Coronary artery (tissue), 2 donors: ENCODE data around the gene LAT.

Source experiments
- DNase-seq: peaks from one replicate; pipeline ENCODE4 v3.0.0-alpha.2; 2017; ENCODE audit warnings: low spot score
- H3K27ac ChIP-seq, 2 donors: fragments of 200-600 bp; sonication (generic); one replicate each; pipeline ENCODE4 v1.5.1; 2016 to 2019
- H3K4me3 ChIP-seq: fragments of 200-600 bp; sonication (generic); 2 replicates; pipeline ENCODE4 v1.5.1; 2016; ENCODE audit warnings: mild to moderate bottlenecking, moderate library complexity
- CTCF ChIP-seq: fragments of 200-600 bp; sonication (generic); IDR thresholded peaks from one replicate; pipeline ENCODE4 v1.5.1; 2019; ENCODE audit warnings: antibody characterized with exemption

Gene LAT

GRCh38 chr16:28986046-28986445, 1.2 kb downstream of the LAT start:
- H3K27ac ChIP-seq: no peak overlapping the region

GRCh38 chr16:28986492-28986891, 1.6 kb downstream of the LAT start:
- Histone ChIP-seq H3K27ac (no peak overlapping the region), H3K4me3 (no peak overlapping the region)
- TF ChIP-seq CTCF: no peak
- no peak for DNase-seq

More at GRCh38 chr16:28986046-28986445, 1.2 kb downstream of the LAT start:
- H3K4me3 ChIP-seq: no peak overlapping the region
- DNase-seq: no peak
- TF ChIP-seq CTCF: no peak

- DNase-seq: no peak
- Histone ChIP-seq H3K27ac (no peak overlapping the region), H3K4me3 (no peak overlapping the region)
- TF ChIP-seq CTCF: no peak
These were observed 2.5 kb downstream of the LAT start for GRCh38 chr16:28987170-28987853.

GRCh38 chr16:28989363-28989762, 4.5 kb downstream of the LAT start:
- no peak for TF ChIP-seq CTCF
- no peak for DNase-seq
- H3K27ac ChIP-seq: no peak overlapping the region
- H3K4me3 ChIP-seq: no peak overlapping the region

GRCh38 chr16:28990375-28991040, 5.7 kb downstream of the LAT start:
- Histone ChIP-seq H3K4me3 (no peak overlapping the region), H3K27ac (no peak overlapping the region)
- no peak for TF ChIP-seq CTCF
- DNase-seq: no peak

- Histone ChIP-seq H3K27ac (no peak overlapping the region), H3K4me3 (no peak overlapping the region)
- no peak for TF ChIP-seq CTCF
- DNase-seq: no peak
These were observed 6.8 kb downstream of the LAT start for GRCh38 chr16:28991687-28992086.

- no peak for DNase-seq
- no peak for TF ChIP-seq CTCF
These were observed 7.6 kb downstream of the LAT start for GRCh38 chr16:28992496-28992895.

More at GRCh38 chr16:28992496-28992895, 7.6 kb downstream of the LAT start:
- H3K27ac ChIP-seq: no peak overlapping the region
- no peak overlapping the region for H3K4me3 ChIP-seq
